Measurements from ENCODE around the gene ADAM12. TPM values are rescaled to one million over a fixed set of nuclear protein-coding genes. Genes with fewer than 3 reads are reported as not detected.

ADAM12 gene
- total and polyA plus RNA-seq, 4 donors = 0.03 to 0.33 (median 0.19) TPM

DNA sequence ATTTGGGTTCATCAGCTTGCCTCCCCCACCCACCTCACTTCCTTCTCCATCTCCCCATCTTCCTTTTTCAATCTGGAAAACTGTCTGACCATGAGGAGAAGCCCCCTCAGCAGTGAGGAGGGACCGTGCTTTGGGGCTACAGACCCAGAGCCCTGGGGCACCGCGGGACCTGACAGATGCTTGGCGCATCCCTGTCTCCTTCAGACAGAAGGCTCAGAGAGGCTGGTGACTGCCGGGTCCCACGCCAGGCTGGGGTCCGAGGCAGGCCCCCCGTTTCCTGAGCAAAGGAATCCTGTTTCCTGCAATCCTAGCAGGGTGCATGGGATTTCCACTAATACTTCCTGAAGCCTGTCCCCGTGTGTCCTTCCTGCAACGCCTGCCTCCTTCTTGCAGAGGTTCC lies 344.9 kb downstream of the ADAM12 start (continued):
- no peak for TF ChIP-seq RXRA (IDR thresholded peaks at IDR 0.05)
- TF ChIP-seq TAF1 (conservative IDR thresholded peaks at IDR 0.05) = no peak
- TF ChIP-seq, protein P1, sequence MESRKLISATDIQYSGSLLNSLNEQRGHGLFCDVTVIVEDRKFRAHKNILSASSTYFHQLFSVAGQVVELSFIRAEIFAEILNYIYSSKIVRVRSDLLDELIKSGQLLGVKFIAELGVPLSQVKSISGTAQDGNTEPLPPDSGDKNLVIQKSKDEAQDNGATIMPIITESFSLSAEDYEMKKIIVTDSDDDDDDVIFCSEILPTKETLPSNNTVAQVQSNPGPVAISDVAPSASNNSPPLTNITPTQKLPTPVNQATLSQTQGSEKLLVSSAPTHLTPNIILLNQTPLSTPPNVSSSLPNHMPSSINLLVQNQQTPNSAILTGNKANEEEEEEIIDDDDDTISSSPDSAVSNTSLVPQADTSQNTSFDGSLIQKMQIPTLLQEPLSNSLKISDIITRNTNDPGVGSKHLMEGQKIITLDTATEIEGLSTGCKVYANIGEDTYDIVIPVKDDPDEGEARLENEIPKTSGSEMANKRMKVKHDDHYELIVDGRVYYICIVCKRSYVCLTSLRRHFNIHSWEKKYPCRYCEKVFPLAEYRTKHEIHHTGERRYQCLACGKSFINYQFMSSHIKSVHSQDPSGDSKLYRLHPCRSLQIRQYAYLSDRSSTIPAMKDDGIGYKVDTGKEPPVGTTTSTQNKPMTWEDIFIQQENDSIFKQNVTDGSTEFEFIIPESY (IDR thresholded peaks at IDR 0.05) = no peak
- TF ChIP-seq, protein P2, sequence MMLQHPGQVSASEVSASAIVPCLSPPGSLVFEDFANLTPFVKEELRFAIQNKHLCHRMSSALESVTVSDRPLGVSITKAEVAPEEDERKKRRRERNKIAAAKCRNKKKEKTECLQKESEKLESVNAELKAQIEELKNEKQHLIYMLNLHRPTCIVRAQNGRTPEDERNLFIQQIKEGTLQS (IDR thresholded peaks at IDR 0.05) = no peak
- no peak for TF ChIP-seq GABPA (IDR thresholded peaks at IDR 0.05 in 1 of 2, conservative IDR thresholded peaks at IDR 0.05 in 1 of 2)

DNA sequence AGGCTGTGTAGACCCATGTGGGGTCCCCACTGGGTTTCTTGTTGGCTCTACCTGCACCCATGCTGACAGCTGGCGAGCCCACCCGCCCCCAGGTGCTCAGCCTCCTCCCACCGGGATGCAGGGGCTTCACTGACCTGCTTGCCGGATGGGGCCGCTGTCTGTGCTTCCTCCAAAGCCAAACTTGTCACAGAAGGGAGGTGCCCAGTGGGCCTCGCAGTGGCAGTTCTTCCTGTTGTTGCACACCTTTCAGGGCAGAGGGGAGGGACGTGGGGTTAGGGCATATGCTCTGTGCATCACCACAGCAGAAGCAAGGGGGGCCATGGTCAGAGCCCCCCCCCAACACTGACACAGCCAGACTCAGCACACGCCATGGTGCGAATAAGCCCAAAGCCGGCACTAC lies 345.4 kb downstream of the ADAM12 start:
- Histone ChIP-seq H3K9ac (ENCODE audit: low read depth in 1 of 2, low read length in 2 of 2) (no peak overlapping the region), H3K4me3 (ENCODE audit: low read depth in 1 of 3, low read length in 3 of 3) (no peak overlapping the region), H3K36me3 (ENCODE audit: control insufficient read depth in 4 of 4, insufficient read depth in 3 of 4, low read depth in 1 of 4, low read length in 3 of 4) (no peaks in the 10 kb centered on the region), H3K27ac (ENCODE audit: low read depth in 1 of 2, low read length in 2 of 2) (no peak overlapping the region), H3K4me1 (ENCODE audit: control insufficient read depth in 4 of 4, insufficient read depth in 4 of 4, low read length in 3 of 4) (peaks cover 0 to 2% (median 0%) of the 10 kb centered on the region in 4 donors), H3K27me3 (ENCODE audit: control insufficient read depth in 4 of 4, insufficient read depth in 4 of 4, low read length in 3 of 4) (no peaks in the 10 kb centered on the region), H3K9me3 (ENCODE audit: control insufficient read depth in 4 of 4, low read length in 3 of 4) (no peaks in the 10 kb centered on the region)
- TF ChIP-seq FOXA1 (IDR thresholded peaks at IDR 0.05) (no peak), EGR1 (IDR thresholded peaks at IDR 0.05; ENCODE audit: low read depth in 2 of 2) (no peak), HNF4G (IDR thresholded peaks at IDR 0.05) (no peak), JUND (IDR thresholded peaks at IDR 0.05) (no peak), NR2F2 (IDR thresholded peaks at IDR 0.05) (no peak), REST (IDR thresholded peaks at IDR 0.05) (no peak), TAF1 (conservative IDR thresholded peaks at IDR 0.05) (no peak), SP1 (IDR thresholded peaks at IDR 0.05) (no peak), RXRA (IDR thresholded peaks at IDR 0.05) (no peak)
- TF ChIP-seq, protein P3, sequence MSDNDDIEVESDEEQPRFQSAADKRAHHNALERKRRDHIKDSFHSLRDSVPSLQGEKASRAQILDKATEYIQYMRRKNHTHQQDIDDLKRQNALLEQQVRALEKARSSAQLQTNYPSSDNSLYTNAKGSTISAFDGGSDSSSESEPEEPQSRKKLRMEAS (IDR thresholded peaks at IDR 0.05) = no peak
- TF ChIP-seq, protein P2 (IDR thresholded peaks at IDR 0.05) = no peak
- TF ChIP-seq, protein P1 (IDR thresholded peaks at IDR 0.05) = no peak
- DNase-seq (ENCODE audit: low spot score) = no peak
- WGBS = 83% methylated on average over 10 of the region's 10 CpGs

Data from liver (tissue), 9 donors.